Activated CD8-positive, alpha-beta memory T cell treated with anti-CD3 and anti-CD28 coated beads for 36 hours (primary cell): ENCODE results near the gene ZNF331. TPM values are rescaled to one million over a fixed set of nuclear protein-coding genes. Genes with fewer than 3 reads are reported as not detected.

Experiments
- CTCF ChIA-PET: fragments of 350-600 bp; sonication (Branson Sonifier 250); formaldehyde crosslinking; loops from one replicate; lab custom pipeline; 2021; ENCODE audit warnings: antibody characterized with exemption; lab: Charles Lee
- POLR2A ChIA-PET: fragments of 350-600 bp; sonication (Branson Sonifier 250); formaldehyde crosslinking; loops from one replicate; lab custom pipeline; 2021; ENCODE audit warnings: antibody characterized with exemption; lab: Charles Lee
- total RNA-seq, 2 experiments: library from RNA; stranded (reverse); gene quantifications; one replicate each; pipeline ENCODE4 v1.2.3, GENCODE V29; 2021

The ZNF331 gene
- total RNA-seq, 2 experiments from 2014 or later: 15.6 to 18.8 TPM

DNA sequence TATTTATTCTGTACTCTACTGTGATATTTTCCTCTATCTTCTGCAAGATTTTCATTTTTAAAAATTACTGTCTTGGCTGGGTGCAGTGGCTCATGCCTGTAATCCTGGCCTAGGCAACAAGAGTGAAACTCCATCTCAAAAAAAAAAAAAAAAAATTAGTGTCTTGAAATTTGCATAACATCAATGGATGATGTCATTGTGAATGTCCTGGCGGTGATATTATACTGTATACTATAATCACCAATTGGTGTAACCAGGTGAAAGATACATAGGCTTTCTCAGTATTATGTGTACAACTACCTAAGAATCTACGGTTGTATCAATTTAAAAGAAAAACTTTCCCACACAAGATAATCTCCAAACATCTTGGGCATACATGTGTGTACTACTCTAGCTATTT, 15.2 kb downstream of the ZNF331 start:
- POLR2A ChIA-PET: no interaction called here
- CTCF ChIA-PET: interaction anchor here (0.6 kb wide), 1 partner anchor 86 kb away, joined by 3 read pairs; no protein-coding TSS in a partner anchor

GRCh38 chr19:53553865-53554791, 16.2 kb downstream of the ZNF331 start:
- POLR2A ChIA-PET: interaction anchor here (0.9 kb wide), 1 partner anchor 17 kb away, joined by 3 read pairs; no protein-coding TSS in a partner anchor
- CTCF ChIA-PET: no interaction called here

DNA sequence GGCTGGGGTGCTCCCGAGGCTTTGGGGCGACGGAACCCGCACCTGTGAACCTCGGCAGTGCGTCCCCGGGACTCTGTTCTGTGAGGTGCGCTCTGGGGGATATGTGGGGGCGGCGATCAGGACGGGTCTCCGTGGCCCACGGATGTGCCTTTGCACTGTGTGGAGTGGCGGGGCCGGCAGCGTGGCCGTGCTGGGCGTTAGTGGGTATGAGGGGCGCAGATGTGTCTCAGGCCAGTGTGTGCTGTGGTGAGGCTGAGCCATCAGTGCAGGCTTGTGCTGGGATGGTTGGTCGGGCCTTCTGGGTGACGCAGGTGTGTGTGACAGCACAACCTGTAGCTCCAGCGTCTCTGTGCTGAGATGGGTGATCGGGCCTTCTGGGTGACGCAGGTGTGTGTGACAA, 16.9 kb downstream of the ZNF331 start:
- ChIA-PET CTCF (no interaction called here), POLR2A (interaction anchor here (0.9 kb wide), 1 partner anchor 18 kb away, joined by 3 read pairs; no protein-coding TSS in a partner anchor)

- POLR2A ChIA-PET: interaction anchor here (0.7 to 0.9 kb wide), 2 partner anchors 19 to 31 kb away, joined by 3 to 7 read pairs; no protein-coding TSS in a partner anchor
- CTCF ChIA-PET: interaction anchor here (0.6 to 0.7 kb wide), 2 partner anchors 9 to 50 kb away, joined by 3 read pairs; no protein-coding TSS in a partner anchor
Observed at GRCh38 chr19:53555352-53555751, 17.4 kb downstream of the ZNF331 start.

DNA sequence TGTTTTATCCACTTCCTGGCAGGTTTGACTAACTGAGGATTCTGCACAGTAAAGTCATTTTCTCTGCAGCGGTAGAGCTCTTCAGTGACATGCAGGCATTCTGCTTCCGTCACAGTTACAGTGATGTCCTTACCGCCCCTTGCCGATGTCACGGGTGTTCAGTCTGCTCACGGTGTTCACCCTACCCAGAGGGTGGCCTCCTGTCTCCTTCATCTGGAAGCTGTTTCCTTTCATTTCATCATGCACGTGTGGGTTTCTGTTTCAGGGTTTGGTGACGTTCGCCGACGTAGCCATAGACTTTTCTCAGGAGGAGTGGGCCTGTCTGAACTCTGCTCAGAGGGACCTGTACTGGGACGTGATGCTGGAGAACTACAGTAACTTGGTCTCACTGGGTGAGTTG, 33.4 kb downstream of the ZNF331 start:
- ChIA-PET CTCF (no interaction called here), POLR2A (no interaction called here)

GRCh38 chr19:53576941-53577653, 39.2 kb downstream of the ZNF331 start:
- CTCF ChIA-PET: no interaction called here
- POLR2A ChIA-PET: no interaction called here

DNA sequence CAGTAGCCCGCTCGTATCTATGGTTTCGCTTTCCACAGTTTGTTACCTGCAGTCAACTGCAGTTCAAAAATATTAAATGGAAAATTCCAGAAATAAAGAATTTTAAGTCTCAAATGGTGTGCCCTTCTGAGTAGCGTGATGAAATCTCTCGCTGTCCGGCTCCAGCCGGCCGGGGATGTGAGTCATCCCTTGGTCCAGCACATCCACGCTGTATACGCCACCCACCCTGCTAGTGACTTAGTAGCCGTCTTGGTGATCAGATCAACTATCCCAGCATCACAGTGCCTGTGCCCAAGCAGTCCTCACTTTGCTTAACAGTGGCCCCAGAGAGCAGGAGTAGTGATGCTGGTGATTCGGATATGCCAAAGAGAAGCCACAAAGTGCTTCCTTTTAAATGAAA, 40.0 kb downstream of the ZNF331 start:
- ChIA-PET CTCF (no interaction called here), POLR2A (no interaction called here)

GRCh38 chr19:53579518-53579917, 41.6 kb downstream of the ZNF331 start:
- POLR2A ChIA-PET: no interaction called here
- CTCF ChIA-PET: no interaction called here

DNA sequence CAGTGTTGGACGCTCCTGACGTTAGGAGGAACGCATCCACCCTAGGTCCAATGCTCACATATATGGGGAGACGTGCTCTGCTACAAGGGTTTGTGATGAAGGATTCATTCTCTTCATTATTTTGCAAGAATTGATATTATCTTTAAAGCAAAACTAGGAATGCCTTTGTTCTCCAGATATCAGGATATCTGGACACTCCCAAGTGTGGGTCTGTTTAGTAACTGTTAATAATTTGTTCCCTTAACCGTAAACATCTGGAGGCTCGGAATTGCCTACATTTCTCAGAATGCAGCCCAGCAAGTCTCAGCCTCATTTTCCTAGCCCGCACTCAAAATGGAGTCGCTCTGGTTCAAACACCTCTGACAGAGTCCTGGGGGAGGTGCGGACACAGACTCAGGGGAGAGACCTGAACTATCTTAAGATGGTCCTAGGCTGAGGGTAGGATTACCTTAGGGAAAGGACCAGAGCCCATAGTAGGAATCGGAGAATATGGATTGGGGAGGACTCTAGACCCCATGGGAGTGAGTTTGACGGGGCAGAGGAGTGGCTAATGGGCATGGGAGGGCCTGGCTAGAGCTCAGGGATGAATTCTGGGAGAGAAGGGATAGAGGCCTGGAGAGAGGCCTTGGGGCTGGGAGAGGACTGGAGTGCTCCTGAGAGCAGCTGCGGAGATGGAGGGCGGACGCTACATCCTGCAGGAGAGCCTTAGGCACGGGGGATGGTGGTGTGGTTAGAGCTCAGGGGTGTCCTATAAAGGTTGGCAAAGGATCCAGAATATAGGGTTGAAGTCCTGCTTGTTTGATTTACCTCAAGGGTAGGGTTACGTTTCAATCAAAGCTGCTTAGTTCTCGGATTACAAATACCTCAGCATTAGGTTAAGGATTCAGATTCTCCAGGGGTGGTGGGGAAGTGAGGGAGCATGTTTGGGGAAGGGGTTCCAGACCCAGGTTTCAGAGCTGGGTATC, 43.2 kb downstream of the ZNF331 start:
- POLR2A ChIA-PET: no interaction called here
- CTCF ChIA-PET: no interaction called here

DNA sequence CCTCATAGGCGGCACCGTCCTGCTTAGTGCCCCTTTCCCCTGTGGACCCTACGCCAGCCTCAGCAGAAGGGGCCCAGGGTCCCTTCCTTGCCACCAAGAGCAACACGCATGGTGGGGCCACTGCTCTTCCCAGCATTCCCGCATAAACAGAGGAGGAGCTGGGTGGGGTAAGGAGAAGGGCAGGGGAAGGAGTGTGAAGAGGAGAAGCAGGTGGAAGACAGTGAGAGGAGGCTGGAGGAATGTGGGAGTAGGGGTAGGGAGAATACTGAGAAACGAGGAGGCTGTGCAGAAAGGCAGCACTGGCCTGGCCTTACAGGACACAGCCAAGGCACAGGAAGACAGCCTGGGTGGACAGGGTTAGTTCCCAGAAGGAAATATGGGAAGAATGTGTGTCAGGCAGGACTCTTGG, 43.9 kb downstream of the ZNF331 start:
- CTCF ChIA-PET: no interaction called here

GRCh38 chr19:53583181-53583580, 45.2 kb downstream of the ZNF331 start:
- POLR2A ChIA-PET: no interaction called here
- CTCF ChIA-PET: no interaction called here

More for the DNA sequence above, 43.9 kb downstream of the ZNF331 start:
- POLR2A ChIA-PET: no interaction called here

GRCh38 chr19:53586277-53586691, 48.3 kb downstream of the ZNF331 start:
- ChIA-PET CTCF (no interaction called here), POLR2A (interaction anchor here (0.6 kb wide), 1 partner anchor 30 kb away, joined by 7 read pairs; no protein-coding TSS in a partner anchor)

DNA sequence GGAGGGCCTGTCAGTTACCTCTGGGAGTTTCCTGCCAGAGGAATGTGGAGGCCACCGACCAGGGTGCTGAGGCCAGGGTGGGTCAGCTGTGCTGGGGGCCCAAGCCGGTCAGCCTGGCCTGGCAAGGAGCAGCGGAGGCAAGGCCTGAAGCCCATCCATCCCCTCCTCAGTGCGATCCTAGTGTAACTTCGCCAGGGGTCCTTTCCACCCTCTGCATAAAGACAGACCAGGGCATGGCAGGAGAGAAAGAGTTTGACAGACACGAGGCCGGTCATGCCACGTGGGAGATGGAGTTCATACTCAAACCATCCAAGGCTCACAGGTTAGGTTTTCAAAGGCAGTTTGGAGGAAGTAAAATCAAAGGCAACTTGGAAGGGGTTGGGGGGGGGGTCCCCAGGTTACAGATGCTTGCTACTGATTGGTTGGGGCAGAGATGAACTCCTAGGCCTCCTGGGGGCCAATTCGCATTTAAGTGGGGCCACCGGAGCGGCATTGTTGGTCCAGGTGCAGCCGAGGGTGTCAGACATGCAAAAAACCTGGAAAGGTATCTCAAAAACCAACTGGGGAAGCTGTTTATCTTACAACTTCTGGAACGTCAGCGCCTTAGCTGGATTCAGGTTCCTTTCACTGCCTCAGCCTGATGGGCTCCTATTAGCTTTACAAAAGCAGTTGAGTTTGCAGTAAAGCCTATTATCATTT, 57.0 kb downstream of the ZNF331 start:
- CTCF ChIA-PET: no interaction called here
- POLR2A ChIA-PET: no interaction called here

- ChIA-PET CTCF (no interaction called here), POLR2A (no interaction called here)
Observed at GRCh38 chr19:53595510-53595867, 57.5 kb downstream of the ZNF331 start.

DNA sequence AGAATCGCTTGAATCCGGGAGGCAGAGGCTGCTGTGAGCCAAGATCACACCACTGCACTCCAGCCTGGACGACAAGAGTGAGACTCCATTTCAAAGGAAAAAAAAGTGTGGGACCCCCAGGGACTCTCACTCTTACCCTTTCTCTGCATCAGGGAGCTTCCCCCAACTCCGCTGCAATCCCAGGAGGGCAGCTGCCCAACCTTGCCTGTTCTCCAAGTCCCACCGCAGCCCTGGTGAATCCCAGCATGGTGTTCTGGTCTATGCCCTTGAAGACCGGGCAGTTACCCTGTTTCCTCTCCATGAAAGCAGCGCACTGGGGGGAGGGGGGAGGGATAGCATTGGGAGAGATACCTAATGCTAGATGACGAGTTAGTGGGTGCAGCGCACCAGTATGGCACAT, 58.1 kb downstream of the ZNF331 start:
- CTCF ChIA-PET: interaction anchor here (0.6 kb wide), 1 partner anchor 151 kb away, joined by 3 read pairs; no protein-coding TSS in a partner anchor
- POLR2A ChIA-PET: no interaction called here

DNA sequence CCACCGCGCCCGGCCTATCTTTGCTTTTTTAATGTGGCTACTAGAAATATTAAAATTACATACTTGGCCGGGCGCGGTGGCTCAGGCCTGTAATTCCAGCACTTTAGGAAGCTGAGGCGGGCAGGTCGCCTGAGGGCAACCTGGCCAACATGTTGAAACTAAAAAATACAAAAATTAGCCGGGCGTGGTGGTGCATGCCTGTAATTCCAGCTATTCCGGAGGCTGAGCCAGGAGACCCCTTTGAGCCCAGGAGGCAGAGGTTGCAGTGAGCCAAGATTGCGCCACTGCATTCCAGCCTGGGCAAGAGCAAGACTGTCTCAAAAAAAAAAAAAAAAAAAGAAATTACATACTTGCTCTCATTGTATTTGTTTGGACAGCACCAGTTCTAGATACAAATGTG, 59.1 kb downstream of the ZNF331 start:
- POLR2A ChIA-PET: no interaction called here
- CTCF ChIA-PET: interaction anchor here (0.6 kb wide), 1 partner anchor 150 kb away, joined by 3 read pairs; no protein-coding TSS in a partner anchor

- ChIA-PET POLR2A (no interaction called here), CTCF (no interaction called here)
Observed at GRCh38 chr19:53598361-53598760, 60.4 kb downstream of the ZNF331 start.

- CTCF ChIA-PET: no interaction called here
- POLR2A ChIA-PET: no interaction called here
Observed at GRCh38 chr19:53600217-53600616, 62.3 kb downstream of the ZNF331 start.
